Astrocyte of the cerebellum (primary cell): ENCODE results near the gene RPP25L.

Source experiments
- DNase-seq: peaks from one replicate; pipeline ENCODE4 v3.0.0-alpha.2; 2011; ENCODE audit warnings: low read depth
- H3K4me3 ChIP-seq: 2 replicates; pipeline ENCODE4 v1.5.1; 2011; ENCODE audit warnings: mild to moderate bottlenecking, low read depth, low read length, moderate library complexity
- CTCF ChIP-seq: IDR thresholded peaks from 2 replicates; pipeline ENCODE4 v1.5.1; 2012; ENCODE audit warnings: low read length, low read depth, moderate library complexity, mild to moderate bottlenecking; ENCODE audit errors: missing control alignments
- in situ Hi-C: cut with HindIII; loops from 2 replicates; pipeline ENCODE4 v1.10.0; 2017; ENCODE audit warnings: low sequenced_read_pairs

Gene RPP25L

DNA sequence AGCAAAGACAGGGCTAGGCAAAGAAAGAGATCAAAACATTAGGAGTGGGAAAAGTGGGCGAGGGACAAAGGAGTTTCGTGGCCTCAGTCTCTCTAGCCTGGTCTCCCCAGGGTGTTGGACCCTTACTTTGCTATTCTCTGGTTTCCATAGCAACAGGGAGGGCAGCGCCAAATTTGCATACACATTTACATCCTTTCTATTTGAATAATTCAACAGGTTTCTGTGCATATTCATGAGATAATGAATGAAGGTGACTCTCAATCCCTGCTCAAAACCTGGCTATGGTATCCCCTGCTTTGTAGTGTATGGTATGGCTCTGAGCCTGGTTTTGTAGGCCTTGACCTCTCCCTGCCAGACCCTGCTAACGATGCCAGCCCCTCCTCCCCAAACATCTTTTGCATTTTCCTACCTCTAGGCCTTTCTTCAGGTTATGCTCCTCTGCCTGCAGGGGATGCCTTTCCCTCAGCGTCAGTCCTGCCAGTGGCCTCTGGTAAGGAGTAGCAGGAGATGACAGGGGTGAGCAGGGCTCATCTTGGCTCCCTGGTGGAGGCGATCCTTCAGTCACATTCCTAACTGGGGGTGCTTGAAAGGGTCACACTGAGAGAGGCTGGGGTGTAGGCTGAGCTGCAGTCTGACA is 9.8 kb downstream of the RPP25L start:
- no peak for TF ChIP-seq CTCF
- no peak overlapping the region for H3K4me3 ChIP-seq
- in situ Hi-C loops = no loop called here
- no peak for DNase-seq

- no peak for DNase-seq
- no peak overlapping the region for H3K4me3 ChIP-seq
- no peak for TF ChIP-seq CTCF
- in situ Hi-C loops = no loop called here
Observed at GRCh38 chr9:34600908-34601307, 11.0 kb downstream of the RPP25L start.

- no peak for TF ChIP-seq CTCF
- no peak overlapping the region for H3K4me3 ChIP-seq
- in situ Hi-C loops = no loop called here
- DNase-seq = no peak
Observed at GRCh38 chr9:34599546-34599945, 12.4 kb downstream of the RPP25L start.

GRCh38 chr9:34594177-34594576 is 17.7 kb downstream of the RPP25L start:
- no peak overlapping the region for H3K4me3 ChIP-seq
- DNase-seq = no peak
- in situ Hi-C loops = no loop called here
- TF ChIP-seq CTCF = no peak

DNA sequence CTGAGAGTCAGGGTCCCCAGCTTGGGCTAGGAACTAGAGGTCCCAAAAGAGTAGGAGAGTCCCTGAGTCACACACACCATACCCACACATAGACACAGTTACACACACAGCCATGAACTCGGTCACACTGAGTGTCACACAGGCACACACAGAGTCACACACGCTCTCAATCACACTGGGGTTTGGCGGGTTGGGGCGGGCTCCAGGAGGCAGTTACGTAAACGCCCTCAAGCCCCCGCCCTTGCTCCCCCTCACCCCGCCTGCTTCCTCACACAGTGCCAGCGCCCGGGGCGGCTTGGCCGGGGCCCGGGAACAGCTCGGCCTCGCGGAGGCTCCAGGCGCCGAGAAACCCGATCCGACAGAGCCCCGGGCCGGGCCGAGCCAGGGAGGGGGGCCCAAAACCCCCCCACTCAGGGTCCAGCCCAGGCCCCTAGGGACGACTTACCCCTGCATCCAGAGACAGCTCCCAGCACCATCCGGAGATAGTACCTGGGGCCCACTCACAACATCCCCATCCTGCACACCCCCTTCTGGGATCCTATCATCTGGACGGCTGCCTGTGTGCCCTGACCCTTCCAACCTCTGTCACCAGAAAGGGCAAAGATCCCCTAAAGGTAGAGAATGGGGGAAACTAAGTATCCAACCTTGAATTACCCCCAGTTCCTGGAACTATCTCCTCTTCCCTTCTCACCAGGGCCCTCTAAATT is 18.8 kb downstream of the RPP25L start:
- DNase-seq = no peak
- no peak for TF ChIP-seq CTCF
- no peak overlapping the region for H3K4me3 ChIP-seq
- in situ Hi-C loops = no loop called here

- in situ Hi-C loops = no loop called here
- no peak for DNase-seq
- no peak overlapping the region for H3K4me3 ChIP-seq
- no peak for TF ChIP-seq CTCF
Observed at GRCh38 chr9:34591917-34592866, 19.7 kb downstream of the RPP25L start.
